Prostate gland (tissue), 2 donors: Measurements from ENCODE around the gene ALDH3A2.

ENCODE experiments used
- POLR2A ChIP-seq: fragments of 450-650 bp; IDR thresholded peaks from one replicate; pipeline ENCODE4 v1.6.1; 2016; ENCODE audit warnings: antibody characterized with exemption, mild to moderate bottlenecking
- TF ChIP-seq, protein P1 (sequence below), 4 experiments: fragments of 200-600 bp in 2 of 4; fragments of 450-650 bp in 2 of 4; sonication (generic) in 2 of 4; IDR thresholded peaks; 1 replicate in 3 of 4; 2 replicates in 1 of 4; pipeline ENCODE4 v1.5.1; 2016 to 2019; ENCODE audit warnings: antibody characterized with exemption in 4 of 4, mild to moderate bottlenecking in 2 of 4, moderate library complexity in 2 of 4

GRCh38 chr17:19713901-19714361, 65.4 kb downstream of the ALDH3A2 start:
- TF ChIP-seq, protein P1, sequence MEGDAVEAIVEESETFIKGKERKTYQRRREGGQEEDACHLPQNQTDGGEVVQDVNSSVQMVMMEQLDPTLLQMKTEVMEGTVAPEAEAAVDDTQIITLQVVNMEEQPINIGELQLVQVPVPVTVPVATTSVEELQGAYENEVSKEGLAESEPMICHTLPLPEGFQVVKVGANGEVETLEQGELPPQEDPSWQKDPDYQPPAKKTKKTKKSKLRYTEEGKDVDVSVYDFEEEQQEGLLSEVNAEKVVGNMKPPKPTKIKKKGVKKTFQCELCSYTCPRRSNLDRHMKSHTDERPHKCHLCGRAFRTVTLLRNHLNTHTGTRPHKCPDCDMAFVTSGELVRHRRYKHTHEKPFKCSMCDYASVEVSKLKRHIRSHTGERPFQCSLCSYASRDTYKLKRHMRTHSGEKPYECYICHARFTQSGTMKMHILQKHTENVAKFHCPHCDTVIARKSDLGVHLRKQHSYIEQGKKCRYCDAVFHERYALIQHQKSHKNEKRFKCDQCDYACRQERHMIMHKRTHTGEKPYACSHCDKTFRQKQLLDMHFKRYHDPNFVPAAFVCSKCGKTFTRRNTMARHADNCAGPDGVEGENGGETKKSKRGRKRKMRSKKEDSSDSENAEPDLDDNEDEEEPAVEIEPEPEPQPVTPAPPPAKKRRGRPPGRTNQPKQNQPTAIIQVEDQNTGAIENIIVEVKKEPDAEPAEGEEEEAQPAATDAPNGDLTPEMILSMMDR (IDR thresholded peaks at IDR 0.05), result no peak
- TF ChIP-seq POLR2A, result no peak
